Measurements from ENCODE around the gene RUNX2. TPM values are rescaled to one million over a fixed set of nuclear protein-coding genes. Genes with fewer than 3 reads are reported as not detected.

Gene RUNX2
- total RNA-seq, 2 experiments from 2014 or later = 0.27 to 0.44 TPM

GRCh38 chr6:45441851-45442453 is 113.8 kb downstream of the RUNX2 start:
- no peaks in the 10 kb centered on the region for H3K4me1 ChIP-seq (ENCODE audit: insufficient read depth, low read length, poor library complexity, severe bottlenecking)
- no peak for DNase-seq (ENCODE audit: low spot score)

GRCh38 chr6:45442716-45443115 is 114.6 kb downstream of the RUNX2 start:
- Histone ChIP-seq H3K4me1 (ENCODE audit: insufficient read depth, low read length, poor library complexity, severe bottlenecking) (no peaks in the 10 kb centered on the region), H3K79me2 (ENCODE audit: insufficient read depth, low read depth, low read length) (no peaks in the 10 kb centered on the region), H3K4me2 (ENCODE audit: low read length) (no peak overlapping the region), H2AFZ (ENCODE audit: low read length) (no peak overlapping the region), H3K27ac (ENCODE audit: low read depth, low read length, poor library complexity, severe bottlenecking) (no peak overlapping the region), H3K36me3 (ENCODE audit: insufficient read depth, low read length) (no peaks in the 10 kb centered on the region), H3K9me3 (ENCODE audit: low read length) (no peaks in the 10 kb centered on the region), H3K9me2 (ENCODE audit: insufficient read depth, low read length) (no peaks in the 10 kb centered on the region), H4K20me1 (ENCODE audit: insufficient read depth, low read length) (no peaks in the 10 kb centered on the region), H3K4me3 (ENCODE audit: low read depth, low read length, poor library complexity, severe bottlenecking) (no peak overlapping the region)
- no TSS peak for BruUV-seq (replicated peaks)
- intact Hi-C loops (cut with micrococcal nuclease; ENCODE audit: unreplicated experiment) = no loop called here
- TF ChIP-seq EZH2phosphoT487 (IDR thresholded peaks at IDR 0.05; ENCODE audit: borderline replicate concordance, low read depth, low read length) = no peak
- no peak for TF ChIP-seq CTCF (conservative IDR thresholded peaks at IDR 0.05; ENCODE audit: low read length)
- CTCF ChIA-PET (ENCODE audit: unreplicated experiment) = interaction anchor here (0.6 kb wide), 1 partner anchor 783 kb away, joined by 3 read pairs; no protein-coding TSS in a partner anchor
- DNase-seq (ENCODE audit: low spot score) = no peak
- POLR2A ChIA-PET = interaction anchor here (0.6 to 0.7 kb wide), 2 partner anchors 340 to 463 kb away, joined by 3 to 4 read pairs; no protein-coding TSS in a partner anchor

More at GRCh38 chr6:45441851-45442453, 113.8 kb downstream of the RUNX2 start:
- Histone ChIP-seq H3K9me2 (ENCODE audit: insufficient read depth, low read length) (no peaks in the 10 kb centered on the region), H2AFZ (ENCODE audit: low read length) (no peak overlapping the region), H3K79me2 (ENCODE audit: insufficient read depth, low read depth, low read length) (no peaks in the 10 kb centered on the region), H3K4me3 (ENCODE audit: low read depth, low read length, poor library complexity, severe bottlenecking) (no peak overlapping the region), H3K9me3 (ENCODE audit: low read length) (no peaks in the 10 kb centered on the region), H3K36me3 (ENCODE audit: insufficient read depth, low read length) (no peaks in the 10 kb centered on the region), H3K4me2 (ENCODE audit: low read length) (no peak overlapping the region), H4K20me1 (ENCODE audit: insufficient read depth, low read length) (no peaks in the 10 kb centered on the region), H3K27ac (ENCODE audit: low read depth, low read length, poor library complexity, severe bottlenecking) (no peak overlapping the region)
- intact Hi-C loops (cut with micrococcal nuclease; ENCODE audit: unreplicated experiment) = no loop called here
- no peak for TF ChIP-seq EZH2phosphoT487 (IDR thresholded peaks at IDR 0.05; ENCODE audit: borderline replicate concordance, low read depth, low read length)
- no peak for TF ChIP-seq CTCF (conservative IDR thresholded peaks at IDR 0.05; ENCODE audit: low read length)
- CTCF ChIA-PET (ENCODE audit: unreplicated experiment) = no interaction called here
- BruUV-seq (replicated peaks) = no TSS peak
- POLR2A ChIA-PET = no interaction called here

GRCh38 chr6:45445364-45445748 is 117.2 kb downstream of the RUNX2 start:
- no peaks in the 10 kb centered on the region for H3K36me3 ChIP-seq (ENCODE audit: insufficient read depth, low read length)
- H3K9me3 ChIP-seq (ENCODE audit: low read length) = no peaks in the 10 kb centered on the region
- ChIA-PET CTCF (ENCODE audit: unreplicated experiment) (no interaction called here), POLR2A (no interaction called here)
- no peak overlapping the region for H2AFZ ChIP-seq (ENCODE audit: low read length)
- no peak overlapping the region for H3K27ac ChIP-seq (ENCODE audit: low read depth, low read length, poor library complexity, severe bottlenecking)
- no peaks in the 10 kb centered on the region for H4K20me1 ChIP-seq (ENCODE audit: insufficient read depth, low read length)
- H3K4me2 ChIP-seq (ENCODE audit: low read length) = no peak overlapping the region
- DNase-seq (ENCODE audit: low spot score) = no peak
- no peaks in the 10 kb centered on the region for H3K9me2 ChIP-seq (ENCODE audit: insufficient read depth, low read length)
- H3K4me3 ChIP-seq (ENCODE audit: low read depth, low read length, poor library complexity, severe bottlenecking) = no peak overlapping the region
- no peaks in the 10 kb centered on the region for H3K4me1 ChIP-seq (ENCODE audit: insufficient read depth, low read length, poor library complexity, severe bottlenecking)
- no peaks in the 10 kb centered on the region for H3K79me2 ChIP-seq (ENCODE audit: insufficient read depth, low read depth, low read length)
- intact Hi-C loops (cut with micrococcal nuclease; ENCODE audit: unreplicated experiment) = no loop called here
- no TSS peak for BruUV-seq (replicated peaks)
- TF ChIP-seq CTCF (conservative IDR thresholded peaks at IDR 0.05; ENCODE audit: low read length) (no peak), EZH2phosphoT487 (IDR thresholded peaks at IDR 0.05; ENCODE audit: borderline replicate concordance, low read depth, low read length) (no peak)

Measured in OCI-LY7 (cell line).